GM18909 (cell line): ENCODE measurements around the gene RPS14.

Experiments
- ATAC-seq: cut with Tn5 transposase; IDR thresholded peaks from one replicate; pipeline ENCODE4 v1.9.1; 2021; ENCODE audit warnings: mild to moderate bottlenecking; ENCODE audit not compliant: unreplicated experiment, poor library complexity

RPS14 gene

DNA sequence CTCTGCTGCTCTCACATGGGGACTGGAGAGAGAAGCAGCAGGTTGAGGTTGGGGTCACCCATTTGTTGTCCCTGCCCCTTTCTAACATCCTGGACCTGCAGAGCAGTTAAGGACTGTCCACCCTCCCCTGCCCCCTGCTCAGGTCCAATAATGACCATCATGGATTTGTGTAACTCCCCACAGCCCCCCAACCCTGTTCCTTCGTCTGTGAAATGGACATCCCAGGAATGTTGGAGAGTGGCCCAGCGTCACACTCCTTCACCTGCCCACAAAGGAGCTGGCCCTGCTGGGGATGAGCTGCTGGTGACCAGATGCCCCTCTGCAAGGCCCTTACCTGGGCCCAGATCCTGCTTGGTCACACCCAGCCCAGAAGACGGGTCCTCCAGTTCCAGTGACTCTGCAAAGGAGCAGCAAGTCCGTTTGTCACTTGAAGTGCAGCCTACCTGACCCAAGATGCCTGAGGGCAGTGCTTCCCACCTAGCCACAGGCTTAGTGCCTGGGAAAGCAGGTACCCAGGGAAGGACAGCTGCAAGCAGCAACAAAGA lies 47.2 kb downstream of the RPS14 start:
- no peak for ATAC-seq

GRCh38 chr5:150401376-150402228 lies 47.9 kb downstream of the RPS14 start:
- no peak for ATAC-seq

GRCh38 chr5:150401076-150401375 lies 48.5 kb downstream of the RPS14 start:
- ATAC-seq: no peak

- ATAC-seq: no peak
Measured at GRCh38 chr5:150400316-150401075, 49.0 kb downstream of the RPS14 start.

DNA sequence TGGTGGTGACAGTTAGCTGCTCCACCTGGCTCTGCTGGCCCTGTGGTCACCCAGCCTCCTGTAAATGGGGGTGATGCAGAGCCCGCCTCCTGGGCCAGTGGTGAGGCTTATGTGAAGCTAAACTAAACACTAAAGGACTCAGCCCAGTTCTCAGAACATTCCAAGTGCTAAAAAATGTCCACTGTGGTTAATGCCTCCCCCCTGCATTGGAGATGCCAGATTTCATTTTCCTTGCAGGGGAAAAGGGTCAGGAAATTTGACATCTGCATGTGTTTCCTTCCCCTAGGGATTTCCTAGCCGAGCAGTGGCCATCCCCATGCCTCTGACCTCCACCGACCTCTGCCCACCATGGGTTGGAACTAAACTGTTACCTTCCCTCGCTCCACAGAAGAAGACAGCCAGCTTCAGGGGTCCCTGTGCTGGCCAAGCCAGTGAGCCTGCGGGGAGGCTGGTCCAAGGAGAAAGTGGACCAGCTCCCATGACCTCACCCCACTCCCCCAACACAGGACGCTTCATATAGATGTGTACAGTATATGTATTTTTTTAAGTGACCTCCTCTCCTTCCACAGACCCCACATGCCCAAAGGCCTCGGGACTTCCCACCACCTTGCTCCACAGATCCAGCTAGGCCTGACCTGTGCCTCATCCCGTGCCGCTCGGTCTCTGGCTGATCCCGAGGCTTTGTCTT lies 49.9 kb downstream of the RPS14 start:
- peak; percentile 11 for ATAC-seq

- peak; percentile 70 for ATAC-seq
Measured at GRCh38 chr5:150398722-150399523, 50.6 kb downstream of the RPS14 start.

DNA sequence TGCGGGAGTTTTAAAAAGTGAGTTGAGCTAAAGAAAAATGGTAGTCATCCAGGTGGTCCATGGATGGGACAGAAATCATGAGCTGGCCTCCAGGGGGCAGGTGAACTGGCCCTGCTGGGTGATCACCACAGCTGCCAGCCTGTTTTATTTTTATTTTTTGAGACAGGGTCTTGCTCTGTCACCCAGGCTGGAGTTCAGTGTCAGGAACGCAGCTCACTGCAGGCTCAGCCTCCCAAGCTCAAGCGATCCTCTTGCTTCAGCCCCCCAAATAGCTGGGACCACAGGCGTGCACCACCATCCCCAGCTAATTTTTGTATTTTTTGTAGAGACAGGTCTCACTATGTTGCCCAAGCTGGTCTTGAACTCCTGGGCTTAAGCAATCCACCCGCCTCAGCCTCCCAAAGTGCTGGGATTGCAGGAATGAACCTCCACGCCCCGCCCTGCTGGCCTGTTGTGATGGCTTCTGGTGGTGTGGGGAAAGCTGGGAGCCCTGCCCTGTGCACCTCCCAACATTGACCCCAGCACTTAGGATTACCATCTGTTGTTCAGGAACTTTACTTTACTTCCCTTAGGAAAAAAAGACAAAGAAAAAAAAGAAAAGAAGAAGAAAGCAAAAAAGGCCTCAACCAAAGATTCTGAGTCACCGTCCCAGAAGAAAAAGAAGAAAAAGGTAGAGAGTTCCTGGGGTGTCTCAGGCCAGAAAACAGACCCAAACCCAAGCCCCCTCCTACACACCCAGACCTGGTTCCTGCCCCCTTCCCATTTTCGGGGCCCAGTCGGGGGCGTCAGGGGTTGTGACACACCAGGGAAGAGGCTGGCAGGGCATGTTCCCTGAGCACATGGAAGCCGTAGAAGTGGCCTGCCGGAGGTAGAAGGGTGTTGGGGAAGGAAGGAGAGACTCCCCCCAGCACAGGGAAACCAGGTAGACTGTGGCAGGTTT lies 51.5 kb downstream of the RPS14 start:
- no peak for ATAC-seq

- ATAC-seq: no peak
Measured at GRCh38 chr5:150397146-150397781, 52.3 kb downstream of the RPS14 start.

- ATAC-seq: no peak
Measured at GRCh38 chr5:150396267-150396666, 53.3 kb downstream of the RPS14 start.

- no peak for ATAC-seq
Measured at GRCh38 chr5:150395688-150395975, 53.9 kb downstream of the RPS14 start.

GRCh38 chr5:150394912-150395687 lies 54.4 kb downstream of the RPS14 start:
- no peak for ATAC-seq

DNA sequence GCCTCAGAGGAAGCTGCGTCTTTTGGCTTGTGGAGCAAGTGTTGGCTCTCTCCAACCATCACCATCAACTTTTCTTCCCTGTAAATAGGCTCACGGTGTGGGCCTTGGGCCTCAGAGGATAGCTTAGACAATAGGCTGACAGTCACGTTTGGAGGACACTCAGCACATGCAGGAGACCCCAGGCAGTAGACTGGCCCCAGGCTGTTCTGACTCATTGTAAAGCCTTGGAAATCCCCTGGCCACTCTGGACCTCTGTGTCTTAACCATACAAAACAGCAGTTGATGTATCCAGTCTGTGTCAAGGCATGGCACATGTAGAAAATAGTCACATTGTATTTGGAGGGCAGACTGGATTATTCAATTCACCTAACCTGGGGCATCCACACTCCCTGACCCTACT lies 55.4 kb downstream of the RPS14 start:
- ATAC-seq: peak; percentile 42

- no peak for ATAC-seq
Measured at GRCh38 chr5:150393096-150393645, 56.4 kb downstream of the RPS14 start.

DNA sequence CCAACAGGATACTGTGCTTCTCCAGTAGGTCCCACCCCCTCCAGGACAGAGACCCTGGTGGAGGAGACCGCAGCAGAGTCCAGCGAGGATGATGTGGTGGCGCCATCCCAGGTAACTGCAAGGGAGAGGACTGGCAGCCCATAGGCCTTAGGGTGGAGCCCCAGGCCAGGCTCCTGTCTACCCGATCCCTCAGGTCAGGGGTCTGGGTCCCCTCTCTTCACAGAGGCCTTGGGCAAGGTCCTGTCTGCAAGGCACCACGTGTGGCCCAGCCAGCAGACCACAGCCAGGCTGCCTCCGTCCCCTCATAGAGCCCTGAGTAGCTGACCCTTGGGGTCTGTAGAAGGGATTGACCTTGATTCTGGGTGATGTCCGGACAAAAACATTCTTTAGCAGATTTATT lies 56.9 kb downstream of the RPS14 start:
- ATAC-seq: no peak
